Measurements from ENCODE around the gene CCDC93. TPM values are rescaled to one million over a fixed set of nuclear protein-coding genes. Genes with fewer than 3 reads are reported as not detected.

CCDC93 gene
- 100 to 1,000 TPM in 1 of 8 experiments, 10 to 100 TPM in 7; 13.3 to 201 (median 35.0) TPM for total RNA-seq

GRCh38 chr2:118013724-118014491 is at the start of gene CCDC93:
Gene CCDC93, minus strand, starts transcription at chr2:118014070. Its CDS starts 75 bp downstream, at chr2:118013995.
- 0 to 2% (median 1%) methylated on average over 2 to 13 of the region's 71 CpGs; no CpG with 5 or more reads in 7 of the 10 experiments for WGBS, 10 experiments
- ATAC-seq (replicated peaks in 6 of 8) = peak; percentile 71 to 92 (median 86)
- peaks cover 2 to 11% of the 10 kb centered on the region in 2 donors for H3K4me1 ChIP-seq (replicated peaks in 1 of 2)
- peak within 1 kb of the TSS; percentile 69 to 98 (median 84) for H3K4me3 ChIP-seq
- in situ Hi-C loops (cut with MboI; ENCODE audit: low pct_unique_long_range_greater_than_20kb in 2 of 9, low sequenced_read_pairs in 9 of 9, unreplicated experiment in 9 of 9) = loop anchor here in 1 of 9 experiments (25.0 kb wide), 1 partner anchor 177 kb away; no protein-coding TSS in a partner anchor
- H3K27ac ChIP-seq = peak within 1 kb of the TSS; percentile 30 to 71

DNA sequence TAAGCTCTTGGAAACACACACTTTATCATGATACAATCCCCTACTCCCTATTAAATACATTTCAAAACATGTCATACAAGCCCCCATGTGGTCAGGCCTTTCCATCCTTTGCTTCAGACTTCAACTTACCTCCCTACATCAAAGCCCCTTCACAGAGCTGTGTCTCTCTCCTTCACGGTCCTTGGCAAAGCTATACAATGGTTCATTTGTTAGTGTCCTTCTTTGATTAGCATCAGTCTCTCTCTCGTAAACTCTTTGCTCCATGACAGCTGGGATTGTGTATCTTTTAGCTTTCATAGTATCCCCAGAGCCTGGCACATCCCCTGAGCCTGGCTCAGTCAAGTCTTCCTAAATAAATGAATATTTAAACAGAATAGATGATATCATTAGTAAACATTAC is 48.8 kb upstream of the CCDC93 start:
- no peak overlapping the region for H3K27ac ChIP-seq
- peaks cover 6 to 25% of the 10 kb centered on the region in 2 donors for H3K4me1 ChIP-seq (replicated peaks in 1 of 2)
- WGBS, 10 experiments = 0 to 61% (median 39%) methylated on average over 1 to 2 of the region's 2 CpGs; no CpG with 5 or more reads in 3 of the 10 experiments
- in situ Hi-C loops (cut with MboI; ENCODE audit: low pct_unique_long_range_greater_than_20kb in 2 of 9, low sequenced_read_pairs in 9 of 9, unreplicated experiment in 9 of 9) = no loop called here
- H3K4me3 ChIP-seq = no peak overlapping the region
- ATAC-seq (replicated peaks in 6 of 8) = no peak

DNA sequence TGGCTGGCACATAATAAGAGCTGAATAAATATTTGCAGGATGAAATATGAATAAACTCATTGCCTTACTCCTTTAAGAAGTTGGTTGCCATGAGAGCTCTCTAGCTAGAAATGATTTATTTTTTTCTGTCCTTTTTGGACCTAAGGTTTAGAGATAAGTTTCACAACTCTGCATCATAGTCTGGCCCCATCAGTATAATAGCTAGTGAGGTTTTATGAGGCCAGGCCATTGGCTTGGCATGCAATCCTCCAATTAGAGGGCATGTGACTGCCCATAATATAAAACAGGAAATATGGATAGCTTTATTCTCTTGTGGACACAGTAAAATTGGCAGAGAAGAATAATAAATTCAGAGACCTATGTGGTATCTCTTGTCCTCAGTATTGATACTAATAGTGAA is 48.2 kb upstream of the CCDC93 start:
- in situ Hi-C loops (cut with MboI; ENCODE audit: low pct_unique_long_range_greater_than_20kb in 2 of 9, low sequenced_read_pairs in 9 of 9, unreplicated experiment in 9 of 9) = no loop called here
- ATAC-seq (replicated peaks in 6 of 8) = no peak

DNA sequence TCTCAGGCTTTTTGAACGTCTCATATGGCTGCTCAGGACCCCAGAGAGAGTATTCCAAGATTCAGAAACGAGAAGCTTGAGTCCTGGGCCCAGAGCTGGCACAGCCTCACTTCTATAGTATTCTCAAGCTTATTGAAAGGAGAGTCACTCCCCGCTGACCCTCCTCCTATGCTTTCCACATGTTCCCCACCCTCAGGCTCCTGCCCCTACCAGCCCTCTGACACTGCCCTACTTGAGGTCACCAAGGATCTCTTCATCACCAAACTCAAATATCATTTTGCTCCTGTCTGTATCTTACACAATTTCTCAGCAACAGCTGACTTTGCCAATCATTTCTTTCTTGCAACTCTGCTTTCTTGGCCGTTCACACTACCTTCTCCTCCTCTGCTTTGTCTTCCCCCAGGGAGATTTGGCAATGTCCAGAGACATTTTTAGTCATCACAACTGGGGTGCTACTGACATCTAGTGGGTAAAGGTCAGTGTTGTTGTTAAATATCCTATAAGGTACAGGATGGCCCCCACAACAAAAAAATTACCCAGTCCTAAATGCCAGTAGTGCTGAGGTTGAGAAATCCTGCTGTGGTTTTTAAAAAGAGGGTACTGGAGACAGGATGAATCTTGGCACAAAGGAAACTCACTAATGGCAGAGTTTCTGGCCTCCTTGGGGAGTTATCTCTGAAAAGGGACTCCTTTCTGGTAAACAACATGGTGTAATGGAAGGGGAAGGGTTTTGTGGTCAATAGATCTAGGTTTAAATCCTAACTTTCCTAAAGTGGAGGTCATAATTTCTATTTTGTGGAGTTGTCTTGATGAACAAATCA is 47.5 kb upstream of the CCDC93 start:
- H3K27ac ChIP-seq = no peak overlapping the region
- in situ Hi-C loops (cut with MboI; ENCODE audit: low pct_unique_long_range_greater_than_20kb in 2 of 9, low sequenced_read_pairs in 9 of 9, unreplicated experiment in 9 of 9) = no loop called here
- 0 to 77% (median 63%) methylated on average over 1 to 4 of the region's 4 CpGs; no CpG with 5 or more reads in 5 of the 10 experiments for WGBS, 10 experiments
- H3K4me3 ChIP-seq = no peak overlapping the region
- ATAC-seq (replicated peaks in 6 of 8) = peak in 3 of 8 experiments; percentile 61 to 81 (median 77)
- H3K4me1 ChIP-seq (replicated peaks in 1 of 2) = peaks cover 6 to 21% of the 10 kb centered on the region in 2 donors

More for the DNA sequence above, 48.2 kb upstream of the CCDC93 start:
- H3K4me1 ChIP-seq (replicated peaks in 1 of 2) = peaks cover 6 to 25% of the 10 kb centered on the region in 2 donors
- H3K4me3 ChIP-seq = no peak overlapping the region
- H3K27ac ChIP-seq = no peak overlapping the region

DNA sequence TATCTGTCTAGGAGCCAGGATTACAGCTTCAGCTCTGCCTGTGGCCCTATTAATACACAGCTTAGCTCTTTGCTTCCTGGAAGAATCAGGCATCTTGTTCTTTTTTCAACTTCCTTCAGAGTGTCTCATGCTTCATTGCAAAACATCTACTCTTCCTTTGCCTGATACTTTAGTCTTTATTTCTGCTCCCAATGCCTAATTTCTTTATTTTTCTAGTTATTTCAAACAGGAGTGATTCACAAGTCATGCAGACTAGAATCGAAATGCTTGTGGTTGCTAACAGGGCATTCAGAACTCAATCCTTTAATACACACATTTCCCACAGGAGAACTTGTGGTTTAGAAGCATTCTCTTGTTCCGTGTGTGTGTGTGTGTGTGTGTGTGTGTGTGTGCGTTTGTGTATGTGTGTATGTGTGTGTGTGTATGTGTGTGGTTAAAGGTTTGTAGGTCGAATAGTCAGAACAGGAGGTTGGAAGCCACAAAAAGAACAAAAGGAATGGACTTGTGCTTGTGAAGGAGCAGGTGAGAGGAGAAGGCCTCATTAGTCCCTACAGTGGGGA is 46.1 kb upstream of the CCDC93 start:
- in situ Hi-C loops (cut with MboI; ENCODE audit: low pct_unique_long_range_greater_than_20kb in 2 of 9, low sequenced_read_pairs in 9 of 9, unreplicated experiment in 9 of 9) = loop anchor here in 1 of 9 experiments (10.0 kb wide), 1 partner anchor 795 kb away; no protein-coding TSS in a partner anchor
- Histone ChIP-seq H3K4me3 (no peak overlapping the region), H3K27ac (no peak overlapping the region), H3K4me1 (replicated peaks in 1 of 2) (peaks cover 14 to 23% of the 10 kb centered on the region in 2 donors)
- WGBS, 10 experiments = 0 to 100% (median 60%) methylated on average over 1 to 4 of the region's 4 CpGs; no CpG with 5 or more reads in 1 of the 10 experiments
- ATAC-seq (replicated peaks in 6 of 8) = peak in 2 of 8 experiments; percentile 20 to 31

GRCh38 chr2:118058951-118059350 is 45.1 kb upstream of the CCDC93 start:
- in situ Hi-C loops (cut with MboI; ENCODE audit: low pct_unique_long_range_greater_than_20kb in 2 of 9, low sequenced_read_pairs in 9 of 9, unreplicated experiment in 9 of 9) = loop anchor here in 1 of 9 experiments (10.0 kb wide), 1 partner anchor 796 kb away; no protein-coding TSS in a partner anchor
- no peak overlapping the region for H3K27ac ChIP-seq
- H3K4me3 ChIP-seq = no peak overlapping the region
- peaks cover 12 to 24% of the 10 kb centered on the region in 2 donors for H3K4me1 ChIP-seq (replicated peaks in 1 of 2)
- no peak for ATAC-seq (replicated peaks in 6 of 8)
- 60 to 100% (median 80%) methylated on average over 1 to 3 of the region's 3 CpGs; no CpG with 5 or more reads in 2 of the 10 experiments for WGBS, 10 experiments

- in situ Hi-C loops (cut with MboI; ENCODE audit: low pct_unique_long_range_greater_than_20kb in 2 of 9, low sequenced_read_pairs in 9 of 9, unreplicated experiment in 9 of 9) = loop anchor here in 1 of 9 experiments (10.0 kb wide), 1 partner anchor 798 kb away; no protein-coding TSS in a partner anchor
- Histone ChIP-seq H3K4me1 (replicated peaks in 1 of 2) (peaks cover 23 to 44% of the 10 kb centered on the region in 2 donors), H3K4me3 (no peak overlapping the region), H3K27ac (no peak overlapping the region)
- WGBS, 10 experiments = 77 to 100% (median 87%) methylated on average over 1 to 3 of the region's 3 CpGs; no CpG with 5 or more reads in 3 of the 10 experiments
- no peak for ATAC-seq (replicated peaks in 6 of 8)
These were observed 42.9 kb upstream of the CCDC93 start for GRCh38 chr2:118056801-118057200.

GRCh38 chr2:118056165-118056534 is 42.3 kb upstream of the CCDC93 start:
- ATAC-seq (replicated peaks in 6 of 8) = no peak
- Histone ChIP-seq H3K4me1 (replicated peaks in 1 of 2) (peaks cover 29 to 50% of the 10 kb centered on the region in 2 donors), H3K27ac (no peak overlapping the region), H3K4me3 (no peak overlapping the region)
- in situ Hi-C loops (cut with MboI; ENCODE audit: low pct_unique_long_range_greater_than_20kb in 2 of 9, low sequenced_read_pairs in 9 of 9, unreplicated experiment in 9 of 9) = loop anchor here in 1 of 9 experiments (10.0 kb wide), 1 partner anchor 799 kb away; no protein-coding TSS in a partner anchor
- 0 to 80% (median 55%) methylated on average over 1 to 3 of the region's 3 CpGs; no CpG with 5 or more reads in 4 of the 10 experiments for WGBS, 10 experiments

DNA sequence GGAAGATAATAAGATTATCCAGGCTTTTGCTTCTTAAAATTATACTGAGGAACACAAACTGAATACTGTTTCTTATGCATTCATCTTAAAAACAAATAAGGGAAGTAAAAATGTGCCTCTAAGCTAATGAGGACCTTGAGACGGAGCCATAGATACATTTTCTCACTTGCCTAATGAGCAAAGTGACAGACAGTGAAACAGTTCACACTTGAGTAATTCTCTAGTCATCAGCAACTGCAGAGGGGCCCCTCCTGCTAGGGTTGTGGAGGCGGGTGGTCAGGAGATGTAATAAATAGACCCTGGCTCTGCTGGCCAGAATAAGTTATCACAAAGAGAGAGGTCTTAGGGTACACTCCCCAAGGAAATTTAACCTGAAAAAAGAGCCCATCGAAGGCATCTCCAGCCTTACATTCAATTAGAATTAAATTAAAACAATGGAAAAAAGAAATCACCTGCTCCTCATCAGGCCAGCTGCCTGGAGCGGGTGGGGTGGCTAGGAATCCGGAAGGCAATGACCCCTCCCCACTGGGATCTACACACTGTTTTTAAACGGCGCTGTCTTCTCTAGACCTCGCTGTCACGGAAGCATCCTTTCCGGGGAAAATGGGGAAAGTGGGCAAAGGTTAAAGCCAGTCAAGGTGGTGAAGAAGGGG is 41.8 kb upstream of the CCDC93 start:
- in situ Hi-C loops (cut with MboI; ENCODE audit: low pct_unique_long_range_greater_than_20kb in 2 of 9, low sequenced_read_pairs in 9 of 9, unreplicated experiment in 9 of 9) = loop anchor here in 1 of 9 experiments (10.0 kb wide), 1 partner anchor 799 kb away; no protein-coding TSS in a partner anchor
- H3K4me3 ChIP-seq = no peak overlapping the region
- WGBS, 10 experiments = 63 to 100% (median 77%) methylated on average over 1 to 8 of the region's 10 CpGs; no CpG with 5 or more reads in 3 of the 10 experiments
- H3K4me1 ChIP-seq (replicated peaks in 1 of 2) = peaks cover 34 to 55% of the 10 kb centered on the region in 2 donors
- H3K27ac ChIP-seq = no peak overlapping the region
- ATAC-seq (replicated peaks in 6 of 8) = peak in 5 of 8 experiments; percentile 18 to 74 (median 33)

DNA sequence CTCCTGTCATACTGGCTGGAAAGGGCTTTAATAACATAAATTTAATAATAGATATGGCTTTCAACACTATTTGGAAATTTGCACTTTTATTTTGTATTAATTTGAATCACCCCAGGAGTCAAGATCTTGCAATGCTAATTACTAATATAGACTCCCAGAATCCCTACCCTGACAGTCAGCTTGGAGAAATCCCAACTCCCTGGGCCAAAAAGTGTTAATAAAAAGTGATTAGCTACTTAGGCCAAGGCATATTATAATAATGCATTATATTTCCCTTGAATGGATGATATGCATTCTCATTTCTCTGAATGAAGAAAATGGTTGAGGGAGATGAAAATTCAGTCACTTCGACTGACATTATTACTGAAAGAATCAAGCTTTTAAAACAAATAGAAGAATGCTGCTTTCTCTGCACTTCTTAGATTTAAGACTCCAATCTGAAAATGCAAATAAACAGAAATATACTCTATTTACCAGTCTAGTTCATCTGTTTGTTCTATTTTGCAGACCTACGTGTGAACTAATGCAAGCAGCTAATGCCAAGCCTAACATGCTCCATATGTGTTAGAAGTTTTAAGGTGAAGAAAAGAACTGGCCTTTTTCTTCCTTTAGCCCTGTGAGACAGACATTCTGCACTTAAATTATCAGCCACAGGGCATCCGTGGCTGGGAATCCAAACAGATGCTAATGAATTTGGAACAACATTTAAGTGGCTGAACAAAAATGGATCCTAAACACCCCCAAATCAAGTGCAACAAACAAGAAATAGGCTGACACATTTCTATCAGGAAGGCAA is 40.5 kb upstream of the CCDC93 start:
- in situ Hi-C loops (cut with MboI; ENCODE audit: low pct_unique_long_range_greater_than_20kb in 2 of 9, low sequenced_read_pairs in 9 of 9, unreplicated experiment in 9 of 9) = loop anchor here in 1 of 9 experiments (10.0 kb wide), 1 partner anchor 800 kb away; no protein-coding TSS in a partner anchor
- 10 to 64% (median 33%) methylated on average over 1 to 3 of the region's 3 CpGs for WGBS, 10 experiments
- no peak for ATAC-seq (replicated peaks in 6 of 8)
- H3K4me1 ChIP-seq (replicated peaks in 1 of 2) = peaks cover 46 to 68% of the 10 kb centered on the region in 2 donors
- H3K27ac ChIP-seq = no peak overlapping the region
- H3K4me3 ChIP-seq = no peak overlapping the region

DNA sequence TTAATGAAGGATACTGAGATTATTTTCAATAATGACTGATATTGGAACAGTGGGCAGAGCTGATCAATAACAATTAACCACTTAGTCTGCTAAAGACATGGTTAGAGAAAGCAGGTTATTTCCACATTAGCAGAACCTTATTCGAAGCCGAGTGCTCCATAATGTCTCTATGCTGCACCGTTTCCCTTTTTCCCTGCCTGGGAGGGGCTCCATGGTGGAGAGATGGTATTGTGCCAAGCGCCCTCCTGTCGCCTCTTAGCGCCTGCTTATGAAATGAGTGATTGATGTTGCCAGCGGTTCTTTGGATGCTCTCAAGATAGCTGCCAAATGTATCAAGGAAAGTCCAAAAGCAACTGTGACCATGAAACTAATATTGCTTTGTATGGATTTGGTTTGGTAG is 39.8 kb upstream of the CCDC93 start:
- H3K4me3 ChIP-seq = no peak overlapping the region
- no peak for ATAC-seq (replicated peaks in 6 of 8)
- peaks cover 48 to 70% of the 10 kb centered on the region in 2 donors for H3K4me1 ChIP-seq (replicated peaks in 1 of 2)
- H3K27ac ChIP-seq = no peak overlapping the region
- in situ Hi-C loops (cut with MboI; ENCODE audit: low pct_unique_long_range_greater_than_20kb in 2 of 9, low sequenced_read_pairs in 9 of 9, unreplicated experiment in 9 of 9) = loop anchor here in 1 of 9 experiments (10.0 kb wide), 1 partner anchor 801 kb away; no protein-coding TSS in a partner anchor
- whole genome bisulfite sequencing, 10 experiments = 50 to 100% (median 84%) methylated on average over 1 to 7 of the region's 7 CpGs; no CpG with 5 or more reads in 4 of the 10 experiments
